Measurements from ENCODE around the gene PALD1. TPM values are rescaled to one million over a fixed set of nuclear protein-coding genes. Genes with fewer than 3 reads are reported as not detected.

PALD1 gene
- total RNA-seq, 2 experiments from 2014 or later: 6.6 to 6.8 TPM

DNA sequence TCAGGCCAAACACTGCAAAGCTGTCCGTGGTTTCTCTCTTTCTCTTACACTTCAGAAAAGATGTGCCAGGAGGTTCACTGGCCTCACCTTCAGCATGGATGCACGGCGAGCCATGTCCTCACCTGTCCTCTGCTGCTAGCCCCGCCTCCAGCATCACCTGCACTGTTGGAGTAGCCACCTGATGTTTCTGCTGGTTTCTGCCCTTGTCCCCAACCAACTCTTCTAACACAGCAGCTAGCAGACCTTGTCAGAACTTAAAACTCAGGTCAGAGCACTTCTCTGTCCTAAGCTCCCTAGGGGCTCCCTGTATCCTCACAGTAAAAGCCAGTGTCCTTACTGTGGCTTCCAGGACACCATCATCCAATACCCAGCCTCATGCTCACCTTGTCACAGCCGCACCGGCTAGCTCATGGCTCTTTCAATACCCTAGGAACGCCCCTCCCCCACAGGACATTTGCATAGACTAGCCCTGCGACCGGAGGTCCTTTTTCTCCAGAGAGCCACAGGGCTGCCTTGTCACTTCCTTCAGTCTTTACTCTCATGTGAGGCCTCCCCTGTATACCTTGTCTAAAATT, 15.2 kb downstream of the PALD1 start:
- H3K4me3 Mint-ChIP-seq: no peak overlapping the region
- no peak for TF ChIP-seq CTCF (IDR thresholded peaks at IDR 0.05)
- ChIA-PET CTCF (interaction anchor here (1.4 kb wide), 2 partner anchors 16 to 45 kb away, joined by 3 read pairs; no protein-coding TSS in a partner anchor), POLR2A (interaction anchor here (0.6 to 4.2 kb wide), 4 partner anchors 15 to 335 kb away, joined by 3 to 23 read pairs (median 4); partner anchors contain the start of gene PALD1)
- peak overlapping the region; percentile 37 for H3K27ac Mint-ChIP-seq
- H3K27me3 Mint-ChIP-seq: peaks cover 11% of the 10 kb centered on the region
- DNase-seq (peak; percentile 63), ATAC-seq (peak; percentile 35)
- peaks cover 22% of the 10 kb centered on the region for H3K4me1 Mint-ChIP-seq (ENCODE audit: low read depth)
- intact Hi-C loops (cut with micrococcal nuclease): no loop called here
- no peaks in the 10 kb centered on the region for H3K9me3 Mint-ChIP-seq
- H3K36me3 Mint-ChIP-seq (ENCODE audit: low read depth): no peaks in the 10 kb centered on the region

DNA sequence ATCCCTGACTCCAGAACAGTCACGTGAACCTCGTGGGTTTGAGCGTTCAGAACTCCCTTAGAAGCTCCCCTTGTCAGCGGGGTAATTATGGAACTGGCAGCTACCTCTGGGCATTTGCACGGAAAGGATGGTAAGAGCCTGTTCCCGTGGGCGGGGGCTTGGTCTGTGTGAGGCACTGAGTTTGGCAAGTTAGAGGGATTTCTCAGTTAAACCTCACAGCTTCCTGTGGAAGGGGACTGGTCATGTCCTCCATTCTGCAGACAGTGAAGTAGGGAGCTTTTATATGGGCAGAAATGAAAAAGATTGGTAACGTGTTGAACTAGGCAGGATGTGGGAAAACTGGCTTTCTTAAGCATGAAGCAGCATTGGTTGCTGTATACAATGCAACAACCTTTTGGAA, 16.0 kb downstream of the PALD1 start:
- Mint-ChIP-seq H3K4me3 (peak overlapping the region; percentile 38), H3K4me1 (ENCODE audit: low read depth) (peaks cover 22% of the 10 kb centered on the region), H3K36me3 (ENCODE audit: low read depth) (no peaks in the 10 kb centered on the region), H3K9me3 (no peaks in the 10 kb centered on the region), H3K27ac (peak overlapping the region; percentile 50), H3K27me3 (peaks cover 11% of the 10 kb centered on the region)
- ChIA-PET POLR2A (interaction anchor here (0.8 to 4.2 kb wide), 5 partner anchors 9 to 90 kb away, joined by 3 to 23 read pairs (median 4); partner anchors contain the start of gene PALD1), CTCF (interaction anchor here (1.1 to 1.8 kb wide), 4 partner anchors 17 to 115 kb away, joined by 3 to 9 read pairs (median 3); no protein-coding TSS in a partner anchor)
- no peak for TF ChIP-seq CTCF (IDR thresholded peaks at IDR 0.05)
- ATAC-seq: peak; percentile 92
- DNase-seq: peak; percentile 87
- intact Hi-C loops (cut with micrococcal nuclease): no loop called here

GRCh38 chr10:70494966-70495365, 16.4 kb downstream of the PALD1 start:
- H3K4me1 Mint-ChIP-seq (ENCODE audit: low read depth): peaks cover 22% of the 10 kb centered on the region
- no peaks in the 10 kb centered on the region for H3K9me3 Mint-ChIP-seq
- H3K36me3 Mint-ChIP-seq (ENCODE audit: low read depth): no peaks in the 10 kb centered on the region
- peak overlapping the region; percentile 50 for H3K27ac Mint-ChIP-seq
- peak; percentile 48 for DNase-seq
- POLR2A ChIA-PET: interaction anchor here (0.6 to 4.2 kb wide), 5 partner anchors 8 to 90 kb away, joined by 3 to 23 read pairs (median 3); partner anchors contain the start of gene PALD1
- CTCF ChIA-PET: interaction anchor here (1.1 to 1.8 kb wide), 3 partner anchors 34 to 116 kb away, joined by 3 to 9 read pairs (median 3); no protein-coding TSS in a partner anchor
- intact Hi-C loops (cut with micrococcal nuclease): no loop called here
- peak; percentile 53 for ATAC-seq
- peak overlapping the region; percentile 38 for H3K4me3 Mint-ChIP-seq
- H3K27me3 Mint-ChIP-seq: peaks cover 11% of the 10 kb centered on the region
- TF ChIP-seq CTCF (IDR thresholded peaks at IDR 0.05): no peak

GRCh38 chr10:70495691-70496261, 17.2 kb downstream of the PALD1 start:
- Mint-ChIP-seq H3K4me3 (no peak overlapping the region), H3K36me3 (ENCODE audit: low read depth) (no peaks in the 10 kb centered on the region), H3K27me3 (peaks cover 11% of the 10 kb centered on the region), H3K9me3 (no peaks in the 10 kb centered on the region), H3K27ac (peak overlapping the region; percentile 31), H3K4me1 (ENCODE audit: low read depth) (peaks cover 25% of the 10 kb centered on the region)
- DNase-seq (no peak), ATAC-seq (no peak)
- intact Hi-C loops (cut with micrococcal nuclease): no loop called here
- ChIA-PET CTCF (interaction anchor here (1.8 kb wide), 1 partner anchor 35 kb away, joined by 9 read pairs; no protein-coding TSS in a partner anchor), POLR2A (interaction anchor here (0.6 to 4.2 kb wide), 2 partner anchors 9 to 17 kb away, joined by 3 to 23 read pairs; partner anchors contain the start of gene PALD1)
- no peak for TF ChIP-seq CTCF (IDR thresholded peaks at IDR 0.05)
